Melanocyte of skin (primary cell): ENCODE measurements around the gene DOK4. TPM values are rescaled to one million over a fixed set of nuclear protein-coding genes. Genes with fewer than 3 reads are reported as not detected.

Experiments used
- total RNA-seq, 2 donors: library from RNA; depleted of rRNA; stranded (reverse); fragments of >200 nt; gene quantifications; 2 replicates each; pipeline ENCODE4 v1.2.3, GENCODE V29; 2012

The DOK4 gene
- total RNA-seq = 1 to 10 TPM; 5.0 to 6.2 TPM

DNA sequence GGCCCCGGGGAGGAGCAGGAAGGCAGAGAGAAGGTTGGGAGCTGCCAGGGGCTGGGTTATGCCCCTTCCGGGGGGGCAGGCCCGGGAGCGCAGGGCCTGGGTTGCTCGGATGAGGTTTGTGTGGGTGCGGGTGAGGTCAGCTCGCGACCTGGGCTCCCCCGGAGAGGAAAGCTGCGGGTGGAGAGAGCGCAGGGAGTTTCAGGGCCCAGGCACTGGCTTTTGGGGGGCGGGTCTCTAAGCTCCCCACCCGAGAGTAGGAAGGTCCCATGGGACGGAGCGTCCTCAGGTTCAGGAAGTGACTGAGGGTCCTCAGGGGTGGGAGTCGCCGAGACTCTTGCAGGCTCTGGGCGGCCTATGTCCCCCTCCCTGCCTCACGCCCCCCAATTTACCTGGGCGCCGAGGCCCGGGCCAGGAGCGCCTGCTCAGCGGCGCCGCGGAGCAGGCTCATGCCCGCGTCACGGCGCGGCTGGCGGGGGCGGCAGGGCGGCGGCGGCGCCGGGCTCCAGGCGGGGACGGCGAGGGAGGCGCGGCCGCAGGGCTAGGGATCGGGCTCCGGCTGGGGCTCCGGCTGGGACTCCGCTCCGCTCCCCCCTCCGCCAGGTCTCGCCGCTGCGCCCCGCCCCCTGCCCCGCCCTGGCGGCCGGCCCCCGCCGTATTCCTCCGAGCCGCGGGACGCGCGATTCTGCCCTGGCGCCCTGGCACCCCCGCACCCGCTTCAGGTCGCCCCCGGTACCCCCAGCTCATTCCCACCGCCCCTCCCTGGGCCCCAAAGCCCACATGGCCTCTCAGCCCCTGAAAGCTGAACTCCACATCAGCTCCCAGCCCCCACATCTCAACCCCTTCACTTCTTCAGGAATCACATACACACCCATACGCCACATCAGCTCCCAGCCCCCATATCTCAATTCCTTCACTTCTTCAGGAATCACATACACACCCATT is at the start of gene DOK4:
Gene DOK4, minus strand, starts transcription at position 578 of the 942 bp plus-strand sequence. CDS start 6,986 bp downstream, outside the sequence.

GRCh38 chr16:57462209-57462977 is 23.9 kb downstream of the DOK4 start, which contains the start of gene POLR2C:
TSS of gene POLR2C (plus strand) at chr16:57462679. CDS start at chr16:57462725, 46 bp downstream.

GRCh38 chr16:57447186-57447962 is 38.9 kb downstream of the DOK4 start, which contains the start of the genes CIAPIN1 and COQ9:
TSS of gene CIAPIN1 (minus strand) at chr16:57447385. CDS start at chr16:57440928, 6,457 bp downstream.
TSS of gene COQ9 (plus strand) at chr16:57447479. CDS start at chr16:57447506, 27 bp downstream.

Other genes with a start within 250 kb of the DOK4 start
- 10 to 100 TPM; 67.4 to 69.3 TPM for gene ARL2BP, start 241.2 kb downstream of the DOK4 start, total RNA-seq
- under 1 TPM; 0.69 to 1.00 TPM for gene PLLP, start 201.8 kb downstream of the DOK4 start, total RNA-seq
- gene CCL22, start 127.7 kb downstream of the DOK4 start, total RNA-seq = not detected
- 1 to 10 TPM; 1.0 to 3.3 TPM for gene CX3CL1, start 114.0 kb downstream of the DOK4 start, total RNA-seq
- under 1 TPM in 1 of 2 donors, not detected in 1; 0.33 TPM for gene CCL17, start 81.7 kb downstream of the DOK4 start, total RNA-seq
- 100 to 1,000 TPM in 1 of 2 donors, 10 to 100 TPM in 1; 95.0 to 103 TPM for gene CIAPIN1, start 39.1 kb downstream of the DOK4 start, total RNA-seq
- 10 to 100 TPM; 63.3 to 67.3 TPM for gene COQ9, start 39.0 kb downstream of the DOK4 start, total RNA-seq
- gene POLR2C, start 23.8 kb downstream of the DOK4 start, total RNA-seq = 100 to 1,000 TPM; 102 to 146 TPM
- 1 to 10 TPM; 2.3 to 4.8 TPM for gene CCDC102A, start 50.1 kb upstream of the DOK4 start, total RNA-seq
- gene ADGRG5, start 56.1 kb upstream of the DOK4 start, total RNA-seq = under 1 TPM; under 0.01 to 0.33 TPM
- gene ADGRG1, start 142.1 kb upstream of the DOK4 start, total RNA-seq = 100 to 1,000 TPM; 103 to 142 TPM
- gene ADGRG3, start 181.8 kb upstream of the DOK4 start, total RNA-seq = under 1 TPM in 1 of 2 donors, not detected in 1; under 0.01 TPM
- gene DRC7, start 208.3 kb upstream of the DOK4 start, total RNA-seq = not detected
- 10 to 100 TPM; 39.6 to 47.6 TPM for gene KATNB1, start 249.3 kb upstream of the DOK4 start, total RNA-seq